ENCODE data around the gene OR13C2.
"Not testable (repeated sequence)": the region's sequence is repeated elsewhere in the genome, so short reads cannot be mapped to it uniquely, and the experiment has no call there.

OR13C2 gene, protein sequence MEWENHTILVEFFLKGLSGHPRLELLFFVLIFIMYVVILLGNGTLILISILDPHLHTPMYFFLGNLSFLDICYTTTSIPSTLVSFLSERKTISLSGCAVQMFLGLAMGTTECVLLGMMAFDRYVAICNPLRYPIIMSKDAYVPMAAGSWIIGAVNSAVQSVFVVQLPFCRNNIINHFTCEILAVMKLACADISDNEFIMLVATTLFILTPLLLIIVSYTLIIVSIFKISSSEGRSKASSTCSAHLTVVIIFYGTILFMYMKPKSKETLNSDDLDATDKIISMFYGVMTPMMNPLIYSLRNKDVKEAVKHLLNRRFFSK

DNA sequence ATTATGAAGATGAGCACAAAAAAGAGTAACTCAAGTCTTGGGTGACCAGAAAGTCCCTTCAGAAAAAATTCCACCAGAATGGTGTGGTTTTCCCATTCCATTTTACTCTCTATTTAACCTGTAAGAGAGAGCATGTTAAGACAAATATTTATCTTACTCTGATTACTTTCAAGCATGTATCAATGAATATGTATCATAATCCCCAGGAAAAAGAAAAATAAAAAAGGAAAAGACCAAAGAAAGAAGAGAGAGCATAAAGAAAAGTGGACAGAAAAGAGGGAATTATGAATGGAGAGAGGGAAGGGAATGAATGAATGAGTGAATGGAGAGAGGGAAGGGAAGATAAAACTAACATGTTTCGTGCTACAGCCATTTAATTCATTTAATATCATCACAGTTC lies at the start of gene OR13C2:
OR13C2 (minus strand) TSS at position 101 of the 400 bp plus-strand sequence; CDS start at position 101, 0 bp downstream.
- H3K27me3 ChIP-seq (ENCODE audit: insufficient read depth, low read length); H3K4me1 ChIP-seq (ENCODE audit: control insufficient read depth, insufficient read depth, low read length, unreplicated experiment); H3K4me3 ChIP-seq (ENCODE audit: low read depth, low read length); H3K27ac ChIP-seq (ENCODE audit: low read depth, low read length); H3K36me3 ChIP-seq (ENCODE audit: insufficient read depth, low read length); H2AFZ ChIP-seq (ENCODE audit: low read length, unreplicated experiment); H3K79me2 ChIP-seq (ENCODE audit: control insufficient read depth, insufficient read depth, low read length, unreplicated experiment): not testable (repeated sequence)

DNA sequence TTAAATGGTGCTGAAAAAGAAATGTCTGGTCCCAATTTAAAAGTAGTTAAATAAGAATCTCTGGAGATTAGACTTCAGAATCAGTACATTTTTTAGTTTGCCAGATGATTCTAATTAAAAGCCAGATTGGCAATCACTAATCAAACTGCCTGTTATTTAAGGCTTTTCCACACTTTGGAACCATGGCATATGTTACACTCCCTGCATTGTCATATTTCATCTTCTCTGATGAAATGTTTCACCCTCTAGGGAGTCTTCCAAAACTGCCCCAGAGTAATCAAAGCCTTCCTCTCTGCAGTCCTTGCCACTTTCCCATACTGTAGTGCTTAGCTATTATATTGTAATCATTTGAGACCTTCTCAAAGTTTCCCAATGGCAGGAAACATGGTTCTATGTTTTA lies 30.0 kb upstream of the OR13C2 start:
- no peaks in the 10 kb centered on the region for H3K36me3 ChIP-seq (ENCODE audit: insufficient read depth, low read length)
- no peaks in the 10 kb centered on the region for H3K4me1 ChIP-seq (ENCODE audit: control insufficient read depth, insufficient read depth, low read length, unreplicated experiment)
- no peak overlapping the region for H2AFZ ChIP-seq (ENCODE audit: low read length, unreplicated experiment)
- no peak overlapping the region for H3K27ac ChIP-seq (ENCODE audit: low read depth, low read length)
- H3K4me3 ChIP-seq (ENCODE audit: low read depth, low read length), result no peak overlapping the region
- H3K27me3 ChIP-seq (ENCODE audit: insufficient read depth, low read length), result peaks cover 4% of the 10 kb centered on the region; the same call in 1 of the 2 replicates
- no peaks in the 10 kb centered on the region for H3K79me2 ChIP-seq (ENCODE audit: control insufficient read depth, insufficient read depth, low read length, unreplicated experiment)

DNA sequence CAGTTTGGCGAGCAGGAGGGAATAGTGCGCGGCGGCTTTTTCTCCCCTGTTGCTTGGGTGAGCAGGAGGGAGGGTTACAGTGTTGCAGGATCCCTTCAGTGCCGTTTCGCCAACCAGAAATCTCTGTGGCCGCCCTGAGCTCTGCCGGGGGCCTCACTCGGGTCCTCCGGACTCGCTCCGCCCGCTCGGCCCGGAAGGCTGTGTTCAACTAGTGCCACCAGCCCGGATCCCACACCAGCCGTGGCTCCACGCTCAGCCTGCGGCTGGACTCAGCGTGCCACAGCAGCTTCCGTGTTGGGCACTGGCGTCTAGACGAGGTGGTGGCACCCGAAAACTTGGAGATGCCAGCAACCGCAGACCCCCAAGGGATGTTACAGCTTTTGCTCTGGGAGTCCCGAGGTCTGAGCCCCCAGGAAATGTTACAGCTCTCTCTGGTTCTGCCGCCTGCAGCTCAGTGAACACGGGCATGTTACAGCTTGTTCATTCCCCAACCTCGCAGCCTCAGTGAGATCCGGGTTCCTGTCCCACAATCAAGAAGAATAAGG lies 28.6 kb upstream of the OR13C2 start:
- Histone ChIP-seq H2AFZ (ENCODE audit: low read length, unreplicated experiment) (no peak overlapping the region), H3K27ac (ENCODE audit: low read depth, low read length) (no peak overlapping the region), H3K27me3 (ENCODE audit: insufficient read depth, low read length) (peaks cover 14% of the 10 kb centered on the region), H3K4me3 (ENCODE audit: low read depth, low read length) (no peak overlapping the region), H3K79me2 (ENCODE audit: control insufficient read depth, insufficient read depth, low read length, unreplicated experiment) (no peaks in the 10 kb centered on the region), H3K4me1 (ENCODE audit: control insufficient read depth, insufficient read depth, low read length, unreplicated experiment) (no peaks in the 10 kb centered on the region), H3K36me3 (ENCODE audit: insufficient read depth, low read length) (no peaks in the 10 kb centered on the region)

DNA sequence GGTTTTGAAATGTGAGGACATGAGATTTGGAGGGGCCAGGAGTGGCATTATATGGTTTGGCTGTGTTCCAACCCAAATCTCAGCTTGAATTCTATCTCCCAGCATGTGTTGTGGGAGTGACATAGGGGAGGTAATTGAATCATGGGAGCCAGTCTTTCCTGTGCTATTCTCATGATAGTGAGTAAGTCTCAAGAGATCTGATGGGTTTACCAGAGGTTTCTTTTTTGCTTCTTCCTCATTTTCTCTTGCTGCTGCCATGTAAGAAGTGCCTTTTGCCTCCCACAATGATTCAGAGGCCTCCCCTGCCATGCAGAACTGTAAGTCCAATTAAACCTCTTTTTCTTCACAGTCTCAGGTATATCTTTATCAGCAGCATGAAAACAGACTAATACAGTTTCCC lies 20.5 kb upstream of the OR13C2 start:
- not testable (repeated sequence) for H3K79me2 ChIP-seq (ENCODE audit: control insufficient read depth, insufficient read depth, low read length, unreplicated experiment)

DNA sequence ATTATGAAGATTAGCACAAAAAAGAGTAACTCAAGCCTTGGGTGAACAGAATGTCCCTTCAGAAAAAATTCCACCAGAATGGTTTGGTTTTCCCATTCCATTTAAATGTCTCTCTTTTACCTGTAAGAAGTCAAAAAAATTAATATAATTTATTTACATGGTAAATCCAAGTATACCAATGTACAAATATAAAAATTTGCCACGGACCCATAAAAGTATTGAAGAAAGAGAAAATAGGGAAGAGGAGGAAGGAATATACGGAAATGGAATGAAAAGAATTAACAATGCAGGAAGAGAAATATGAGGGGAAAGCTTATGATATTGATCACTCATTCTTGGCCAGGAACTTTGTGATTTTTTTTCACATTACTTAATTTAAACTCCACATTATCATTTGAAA lies 12.7 kb upstream of the OR13C2 start, which contains the start of gene OR13C9:
OR13C9 (minus strand) TSS at position 101 of the 400 bp plus-strand sequence; CDS start at position 101, 0 bp downstream.
- Histone ChIP-seq H3K4me1 (ENCODE audit: control insufficient read depth, insufficient read depth, low read length, unreplicated experiment) (no peaks in the 10 kb centered on the region), H3K79me2 (ENCODE audit: control insufficient read depth, insufficient read depth, low read length, unreplicated experiment) (no peaks in the 10 kb centered on the region), H3K27me3 (ENCODE audit: insufficient read depth, low read length) (no peaks in the 10 kb centered on the region; the same call in 1 of the 2 replicates)

More for the DNA sequence above, 20.5 kb upstream of the OR13C2 start:
- H3K36me3 ChIP-seq (ENCODE audit: insufficient read depth, low read length); H2AFZ ChIP-seq (ENCODE audit: low read length, unreplicated experiment); H3K27ac ChIP-seq (ENCODE audit: low read depth, low read length); H3K4me3 ChIP-seq (ENCODE audit: low read depth, low read length); H3K4me1 ChIP-seq (ENCODE audit: control insufficient read depth, insufficient read depth, low read length, unreplicated experiment): not testable (repeated sequence)
- H3K27me3 ChIP-seq (ENCODE audit: insufficient read depth, low read length), result peaks cover 16% of the 10 kb centered on the region

DNA sequence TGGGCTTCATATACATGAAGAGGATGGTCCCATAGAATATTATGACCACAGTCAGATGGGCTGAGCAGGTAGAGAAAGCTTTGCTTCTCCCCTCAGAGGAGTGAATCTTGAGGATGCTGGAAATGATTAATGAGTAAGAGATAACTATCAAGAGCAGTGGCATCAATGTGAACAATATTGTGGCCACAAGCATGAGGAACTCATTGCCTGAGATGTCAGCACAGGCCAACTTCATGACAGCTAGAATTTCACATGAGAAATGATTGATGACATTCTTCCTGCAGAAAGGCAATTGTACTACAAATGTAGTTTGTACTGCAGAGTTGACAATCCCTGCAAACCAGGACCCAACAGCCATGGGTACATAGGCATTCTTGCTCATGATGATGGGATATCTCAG lies 12.0 kb upstream of the OR13C2 start:
- Histone ChIP-seq H3K4me1 (ENCODE audit: control insufficient read depth, insufficient read depth, low read length, unreplicated experiment) (no peaks in the 10 kb centered on the region), H3K4me3 (ENCODE audit: low read depth, low read length) (no peak overlapping the region), H2AFZ (ENCODE audit: low read length, unreplicated experiment) (no peak overlapping the region), H3K79me2 (ENCODE audit: control insufficient read depth, insufficient read depth, low read length, unreplicated experiment) (no peaks in the 10 kb centered on the region), H3K36me3 (ENCODE audit: insufficient read depth, low read length) (no peaks in the 10 kb centered on the region), H3K27me3 (ENCODE audit: insufficient read depth, low read length) (peaks cover 3% of the 10 kb centered on the region; the same call in 1 of the 2 replicates), H3K27ac (ENCODE audit: low read depth, low read length) (no peak overlapping the region)

More for the DNA sequence above, 12.7 kb upstream of the OR13C2 start, which contains the start of gene OR13C9:
- Histone ChIP-seq H3K4me3 (ENCODE audit: low read depth, low read length) (no peak within 1 kb of the TSS), H3K36me3 (ENCODE audit: insufficient read depth, low read length) (no peaks in the 10 kb centered on the region), H3K27ac (ENCODE audit: low read depth, low read length) (no peak within 1 kb of the TSS), H2AFZ (ENCODE audit: low read length, unreplicated experiment) (no peak within 1 kb of the TSS)

DNA sequence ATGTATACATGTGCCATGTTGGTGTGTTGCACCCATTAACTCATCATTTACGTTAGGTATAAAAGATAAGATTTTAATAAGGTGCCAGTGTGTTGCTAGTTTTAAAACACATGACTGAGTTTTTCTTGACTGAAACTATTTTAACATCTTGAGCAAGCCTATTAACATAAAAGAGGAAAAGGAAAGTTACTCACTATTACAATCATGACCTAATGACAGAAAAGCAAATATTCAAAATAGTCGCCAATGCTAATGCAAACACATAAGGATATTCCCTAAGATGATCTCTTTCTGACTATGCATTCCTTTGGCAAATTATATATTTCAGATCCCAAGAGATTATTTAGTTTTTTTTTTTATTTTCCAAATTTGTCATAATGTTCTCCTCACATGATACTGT lies 5.8 kb upstream of the OR13C2 start:
- Histone ChIP-seq H3K27ac (ENCODE audit: low read depth, low read length) (no peak overlapping the region), H3K27me3 (ENCODE audit: insufficient read depth, low read length) (peaks cover 9% of the 10 kb centered on the region), H3K4me3 (ENCODE audit: low read depth, low read length) (no peak overlapping the region), H2AFZ (ENCODE audit: low read length, unreplicated experiment) (no peak overlapping the region), H3K36me3 (ENCODE audit: insufficient read depth, low read length) (no peaks in the 10 kb centered on the region), H3K4me1 (ENCODE audit: control insufficient read depth, insufficient read depth, low read length, unreplicated experiment) (no peaks in the 10 kb centered on the region), H3K79me2 (ENCODE audit: control insufficient read depth, insufficient read depth, low read length, unreplicated experiment) (no peaks in the 10 kb centered on the region)

DNA sequence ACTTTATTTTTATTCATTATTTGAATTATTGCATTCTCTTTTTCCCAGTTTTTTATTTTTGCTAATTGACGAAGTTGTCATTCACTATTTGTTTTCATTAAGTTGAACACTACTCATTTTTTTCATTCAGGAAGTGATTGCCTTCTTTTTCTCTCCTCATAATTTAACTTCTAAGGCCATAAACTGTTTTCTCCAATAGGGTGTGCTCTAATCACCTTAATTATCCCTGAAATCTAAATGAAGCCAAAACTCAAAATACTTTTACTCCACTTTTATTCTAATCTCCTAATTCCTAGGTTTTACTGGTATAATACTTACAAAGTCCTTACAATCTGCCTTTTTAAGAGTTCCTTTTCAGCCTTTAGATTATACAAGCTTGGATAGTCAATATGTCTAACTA lies 2.9 kb upstream of the OR13C2 start:
- no peaks in the 10 kb centered on the region for H3K4me1 ChIP-seq (ENCODE audit: control insufficient read depth, insufficient read depth, low read length, unreplicated experiment)
- no peak overlapping the region for H3K27ac ChIP-seq (ENCODE audit: low read depth, low read length)
- H3K27me3 ChIP-seq (ENCODE audit: insufficient read depth, low read length), result peaks cover 9% of the 10 kb centered on the region
- H3K79me2 ChIP-seq (ENCODE audit: control insufficient read depth, insufficient read depth, low read length, unreplicated experiment), result no peaks in the 10 kb centered on the region
- no peak overlapping the region for H2AFZ ChIP-seq (ENCODE audit: low read length, unreplicated experiment)
- no peak overlapping the region for H3K4me3 ChIP-seq (ENCODE audit: low read depth, low read length)
- no peaks in the 10 kb centered on the region for H3K36me3 ChIP-seq (ENCODE audit: insufficient read depth, low read length)

DNA sequence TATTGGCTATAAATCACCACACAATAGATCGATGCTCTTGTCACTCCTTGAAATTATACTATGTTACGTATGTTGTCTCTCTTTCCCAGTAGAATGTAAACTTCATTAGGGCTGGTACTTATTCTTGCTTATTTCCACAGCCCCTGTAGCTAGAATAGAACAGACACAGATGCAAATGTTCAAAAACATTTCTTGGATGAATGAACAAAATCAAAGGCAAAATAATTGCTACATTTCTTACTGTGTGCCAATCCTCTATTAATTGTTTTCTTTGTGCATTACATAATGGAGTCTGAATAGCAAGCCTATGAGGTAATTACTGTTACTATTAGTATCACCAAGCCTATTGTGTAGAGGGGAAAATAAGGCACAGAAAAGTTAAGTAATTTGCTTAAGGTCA lies 725 bp upstream of the OR13C2 start:
- Histone ChIP-seq H3K79me2 (ENCODE audit: control insufficient read depth, insufficient read depth, low read length, unreplicated experiment) (no peaks in the 10 kb centered on the region), H3K27ac (ENCODE audit: low read depth, low read length) (no peak overlapping the region), H3K4me1 (ENCODE audit: control insufficient read depth, insufficient read depth, low read length, unreplicated experiment) (no peaks in the 10 kb centered on the region), H2AFZ (ENCODE audit: low read length, unreplicated experiment) (no peak overlapping the region), H3K36me3 (ENCODE audit: insufficient read depth, low read length) (no peaks in the 10 kb centered on the region), H3K27me3 (ENCODE audit: insufficient read depth, low read length) (peaks cover under 1% of the 10 kb centered on the region; the same call in 1 of the 2 replicates), H3K4me3 (ENCODE audit: low read depth, low read length) (no peak overlapping the region)

DNA sequence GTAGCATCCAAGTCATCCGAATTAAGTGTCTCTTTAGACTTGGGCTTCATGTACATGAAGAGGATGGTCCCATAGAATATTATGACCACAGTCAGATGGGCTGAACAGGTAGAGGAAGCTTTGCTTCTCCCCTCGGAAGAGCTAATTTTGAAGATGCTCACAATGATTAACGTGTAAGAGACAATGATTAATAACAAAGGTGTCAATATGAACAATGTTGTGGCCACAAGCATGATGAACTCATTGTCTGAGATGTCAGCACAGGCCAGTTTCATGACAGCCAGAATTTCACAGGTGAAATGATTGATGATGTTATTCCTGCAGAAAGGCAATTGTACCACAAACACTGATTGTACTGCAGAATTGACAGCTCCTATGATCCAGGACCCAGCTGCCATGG lies 626 bp downstream of the OR13C2 start:
- H3K4me1 ChIP-seq (ENCODE audit: control insufficient read depth, insufficient read depth, low read length, unreplicated experiment), result no peaks in the 10 kb centered on the region
- no peaks in the 10 kb centered on the region for H3K79me2 ChIP-seq (ENCODE audit: control insufficient read depth, insufficient read depth, low read length, unreplicated experiment)
- no peak overlapping the region for H3K27ac ChIP-seq (ENCODE audit: low read depth, low read length)
- H3K27me3 ChIP-seq (ENCODE audit: insufficient read depth, low read length), result peaks cover 6% of the 10 kb centered on the region
- H3K36me3 ChIP-seq (ENCODE audit: insufficient read depth, low read length), result no peaks in the 10 kb centered on the region
- no peak overlapping the region for H2AFZ ChIP-seq (ENCODE audit: low read length, unreplicated experiment)
- H3K4me3 ChIP-seq (ENCODE audit: low read depth, low read length), result no peak overlapping the region

DNA sequence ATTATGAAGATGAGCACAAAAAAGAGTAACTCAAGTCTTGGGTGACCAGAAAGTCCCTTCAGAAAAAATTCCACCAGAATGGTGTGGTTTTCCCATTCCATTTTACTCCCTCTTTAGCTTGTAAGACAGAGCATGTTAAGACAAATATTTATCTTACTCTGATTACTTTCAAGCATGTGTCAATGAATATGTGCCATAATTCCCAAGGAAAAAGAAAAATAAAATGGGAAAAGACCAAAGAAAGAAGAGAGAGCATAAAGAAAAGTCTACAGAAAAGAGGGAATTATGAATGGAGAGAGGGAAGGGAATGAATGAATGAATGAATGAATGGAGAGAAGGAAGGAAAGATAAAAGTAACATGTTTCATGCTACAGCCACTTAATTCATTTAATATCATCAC lies 6.1 kb downstream of the OR13C2 start, which contains the start of gene OR13C5:
OR13C5 (minus strand) TSS at position 101 of the 400 bp plus-strand sequence; CDS start at position 101, 0 bp downstream.
- H2AFZ ChIP-seq (ENCODE audit: low read length, unreplicated experiment); H3K36me3 ChIP-seq (ENCODE audit: insufficient read depth, low read length); H3K27ac ChIP-seq (ENCODE audit: low read depth, low read length); H3K4me1 ChIP-seq (ENCODE audit: control insufficient read depth, insufficient read depth, low read length, unreplicated experiment); H3K79me2 ChIP-seq (ENCODE audit: control insufficient read depth, insufficient read depth, low read length, unreplicated experiment); H3K4me3 ChIP-seq (ENCODE audit: low read depth, low read length): not testable (repeated sequence)
- peaks cover 14% of the 10 kb centered on the region for H3K27me3 ChIP-seq (ENCODE audit: insufficient read depth, low read length)

All from ACC112 (cell line).